HG03025 (cell line): Measurements from ENCODE around the gene ELP6.

Experiments used
- ATAC-seq: cut with Tn5 transposase; IDR thresholded peaks from one replicate; pipeline ENCODE4 v1.9.1; 2021; ENCODE audit warnings: mild to moderate bottlenecking, moderate library complexity; ENCODE audit not compliant: unreplicated experiment, low FRiP score

Gene ELP6, protein sequence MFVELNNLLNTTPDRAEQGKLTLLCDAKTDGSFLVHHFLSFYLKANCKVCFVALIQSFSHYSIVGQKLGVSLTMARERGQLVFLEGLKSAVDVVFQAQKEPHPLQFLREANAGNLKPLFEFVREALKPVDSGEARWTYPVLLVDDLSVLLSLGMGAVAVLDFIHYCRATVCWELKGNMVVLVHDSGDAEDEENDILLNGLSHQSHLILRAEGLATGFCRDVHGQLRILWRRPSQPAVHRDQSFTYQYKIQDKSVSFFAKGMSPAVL

DNA sequence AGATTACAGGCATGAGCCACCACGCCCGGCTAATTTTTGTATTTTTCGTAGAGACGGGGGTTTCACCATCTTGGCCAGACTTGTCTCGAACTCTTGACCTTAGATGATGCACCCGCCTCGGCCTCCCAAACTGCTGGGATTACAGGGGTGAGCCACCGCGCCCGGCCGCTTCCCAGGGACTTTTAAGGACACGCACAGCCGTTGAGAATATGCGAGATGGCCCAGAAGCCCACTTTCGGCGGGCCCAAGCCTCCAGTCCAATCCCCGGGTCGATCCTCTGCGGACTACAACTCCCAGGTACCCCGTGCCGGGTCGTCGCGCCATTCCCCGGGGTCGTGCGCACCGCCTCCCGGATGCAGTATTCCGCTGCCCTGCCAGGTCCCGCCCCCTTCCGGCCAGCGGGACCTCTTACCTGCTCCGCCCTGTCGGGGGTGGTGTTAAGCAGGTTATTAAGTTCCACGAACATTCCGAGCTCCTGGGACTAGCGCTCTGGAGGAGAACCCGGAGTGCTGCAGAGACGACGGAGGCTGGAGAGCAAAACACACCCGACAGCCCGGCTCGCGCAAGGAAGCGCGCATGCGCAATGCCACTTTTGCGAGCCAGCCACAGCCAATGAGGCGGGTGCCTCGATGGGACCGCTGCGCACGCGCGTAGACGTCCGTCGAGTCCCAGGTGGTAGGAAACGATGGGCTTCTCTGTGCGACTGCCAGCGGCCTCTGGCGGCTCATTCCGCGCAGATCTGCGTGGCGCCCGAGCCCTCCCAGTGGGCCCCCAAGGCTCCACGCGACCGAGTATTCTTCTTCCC lies at the start of gene ELP6:
Gene ELP6 (minus strand): TSS at position 588 of the 805 bp plus-strand sequence. CDS start 122 bp downstream, at position 466.
- peak; percentile 88 for ATAC-seq

DNA sequence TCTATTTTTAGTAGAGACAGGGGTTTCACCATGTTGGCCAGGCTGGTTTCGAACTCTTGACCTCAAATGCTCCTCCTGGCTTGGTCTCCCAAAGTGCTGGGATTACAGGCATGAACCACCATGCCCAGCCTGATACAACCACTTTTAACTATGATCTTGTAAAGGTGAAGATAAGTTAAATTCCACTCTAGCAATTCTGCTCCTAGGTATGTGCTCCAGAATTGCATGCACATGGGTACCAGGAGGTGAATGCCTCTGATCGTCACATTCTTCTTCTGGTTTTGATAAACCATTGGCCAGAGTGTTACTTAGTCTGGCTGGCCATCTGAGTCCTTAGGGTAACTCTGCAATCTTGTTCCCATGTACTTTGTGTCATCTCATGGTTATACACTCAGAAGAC lies 42.8 kb upstream of the ELP6 start:
- ATAC-seq: no peak

DNA sequence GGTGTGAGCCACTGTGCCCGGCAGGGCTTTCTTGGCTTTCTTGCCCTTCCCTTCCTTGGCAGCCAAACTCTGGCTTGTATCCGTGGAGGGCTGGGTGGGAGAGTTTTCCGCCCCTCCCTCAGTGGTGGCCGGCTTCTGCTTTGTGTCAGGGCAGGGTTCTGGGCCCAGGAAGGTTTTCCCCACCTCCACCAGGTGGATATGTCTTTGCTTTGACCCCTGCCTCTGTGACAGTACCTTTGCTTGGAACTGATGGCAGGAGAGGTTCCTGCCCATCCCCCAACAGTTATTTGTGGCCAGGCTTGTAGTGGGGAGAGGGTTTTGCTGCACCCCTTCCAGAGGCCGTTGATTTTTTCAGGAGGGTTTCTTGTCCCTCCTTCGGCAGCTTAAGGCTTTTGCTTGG lies 40.8 kb upstream of the ELP6 start:
- no peak for ATAC-seq

DNA sequence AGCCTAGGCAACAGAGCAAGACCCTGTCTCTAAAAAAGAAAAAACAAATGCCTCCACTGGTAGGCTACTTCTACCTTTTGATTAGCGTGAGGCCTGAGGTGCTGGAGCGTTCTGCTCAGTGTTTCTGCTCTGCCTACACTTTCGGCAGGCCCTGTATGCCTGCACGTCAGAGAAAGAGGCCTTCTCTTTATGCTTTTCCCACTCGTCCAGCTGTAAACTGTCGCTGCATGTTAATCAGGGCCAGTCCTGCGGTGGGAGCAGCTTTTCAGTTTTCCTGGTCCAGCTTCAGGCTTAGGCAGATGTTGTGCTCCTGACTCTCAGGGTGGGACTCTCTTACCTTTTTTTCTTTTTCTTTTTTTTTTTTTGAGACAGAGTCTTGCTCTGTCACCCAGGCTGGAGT lies 39.9 kb upstream of the ELP6 start:
- no peak for ATAC-seq

DNA sequence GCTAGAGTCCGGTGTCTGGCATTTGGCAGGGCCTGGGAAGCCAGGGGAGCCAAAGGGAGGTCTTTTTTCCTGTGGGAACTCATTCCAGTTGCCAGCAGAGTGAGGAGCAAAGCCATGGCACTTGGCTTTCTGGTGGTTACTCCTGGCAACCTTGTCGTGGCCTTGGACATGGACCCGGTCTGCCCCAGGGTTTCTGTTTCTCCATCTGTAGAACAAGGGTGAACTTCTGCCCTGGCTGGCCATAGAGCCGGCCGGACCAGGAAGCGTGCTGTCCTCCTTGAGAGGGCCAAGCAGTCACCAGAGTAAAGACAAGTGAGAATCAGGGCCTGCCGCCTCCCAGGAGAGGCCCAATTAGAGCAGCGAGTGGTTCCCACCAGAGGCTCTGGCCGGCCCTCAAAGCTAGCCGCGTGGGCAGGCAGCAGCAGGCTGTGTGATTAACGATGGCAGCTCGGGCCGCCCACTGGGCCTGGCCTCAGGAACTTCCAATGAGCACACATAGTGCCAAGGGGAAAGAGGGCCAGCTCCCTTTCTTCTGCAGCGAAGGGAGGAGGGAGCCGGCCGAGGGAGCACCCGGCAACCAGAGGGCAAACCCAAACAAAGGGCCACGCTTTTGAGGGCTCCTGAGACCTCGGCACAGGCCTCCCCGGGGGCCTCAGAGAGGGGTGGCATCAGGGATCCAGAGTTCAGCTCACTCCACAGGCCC lies 29.1 kb upstream of the ELP6 start:
- ATAC-seq: no peak

DNA sequence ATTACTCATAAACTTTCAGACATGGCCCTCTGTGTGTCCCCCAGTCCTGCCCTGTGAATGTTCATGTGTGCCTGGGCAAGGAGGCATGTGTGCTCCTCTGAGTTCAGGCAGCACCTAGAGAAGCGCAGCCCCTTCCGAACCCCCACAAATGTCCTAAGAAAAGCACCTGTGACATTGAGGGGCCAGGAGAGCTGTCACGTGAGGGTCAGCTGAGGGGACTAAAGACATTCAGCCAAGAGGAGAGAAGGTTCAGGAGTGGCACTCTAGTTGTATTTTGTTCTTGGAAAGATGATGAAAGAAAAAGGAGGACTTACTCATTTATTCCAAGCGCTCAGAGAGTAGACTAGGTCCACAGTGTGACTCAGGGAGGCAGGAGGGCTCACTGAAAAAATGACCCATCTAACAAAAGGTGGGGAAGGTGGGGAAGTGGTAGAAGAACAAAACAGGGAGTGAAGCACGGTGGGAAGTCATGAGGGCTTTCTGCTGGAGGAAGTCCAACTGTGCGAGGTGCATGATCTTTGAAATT lies 28.1 kb upstream of the ELP6 start:
- no peak for ATAC-seq

DNA sequence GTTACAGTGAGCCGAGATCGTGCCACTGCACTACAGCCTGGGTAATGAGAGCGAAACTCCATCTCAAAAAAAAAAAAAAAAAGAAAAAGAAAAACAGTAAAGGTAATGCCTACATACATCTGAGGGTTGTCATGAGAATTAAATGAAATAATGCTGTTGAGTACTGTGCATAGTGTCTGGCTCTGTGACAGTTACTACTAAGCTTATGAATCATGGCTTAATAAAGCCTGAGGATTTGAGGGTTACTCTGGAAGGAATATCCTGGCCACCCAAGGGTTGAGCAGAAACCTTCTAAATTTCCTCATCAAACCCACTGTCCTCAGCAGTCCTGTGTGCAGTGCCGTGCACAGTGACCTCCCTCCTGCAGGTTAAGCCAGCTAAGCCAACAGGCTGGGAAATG lies 26.8 kb upstream of the ELP6 start:
- ATAC-seq: no peak

DNA sequence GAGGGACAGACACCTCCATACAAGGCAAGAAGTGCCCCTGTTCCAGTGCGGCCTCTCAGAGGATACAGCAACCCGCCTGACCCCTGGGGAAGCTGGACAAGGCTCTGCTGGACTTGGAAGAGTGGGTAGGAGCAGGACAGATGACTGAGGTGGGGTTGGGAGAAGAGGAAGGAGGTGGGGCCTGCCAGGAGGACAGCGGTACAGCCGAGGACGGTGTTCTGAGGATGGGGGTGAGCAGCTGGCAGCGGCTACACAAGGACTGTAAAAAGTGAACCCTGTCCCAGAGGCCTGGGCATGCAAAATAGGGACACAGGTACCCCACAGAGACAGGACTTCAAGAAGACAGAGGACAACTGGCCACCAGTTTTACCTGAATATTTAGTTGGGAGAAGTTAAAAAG lies 23.5 kb upstream of the ELP6 start:
- ATAC-seq: no peak

DNA sequence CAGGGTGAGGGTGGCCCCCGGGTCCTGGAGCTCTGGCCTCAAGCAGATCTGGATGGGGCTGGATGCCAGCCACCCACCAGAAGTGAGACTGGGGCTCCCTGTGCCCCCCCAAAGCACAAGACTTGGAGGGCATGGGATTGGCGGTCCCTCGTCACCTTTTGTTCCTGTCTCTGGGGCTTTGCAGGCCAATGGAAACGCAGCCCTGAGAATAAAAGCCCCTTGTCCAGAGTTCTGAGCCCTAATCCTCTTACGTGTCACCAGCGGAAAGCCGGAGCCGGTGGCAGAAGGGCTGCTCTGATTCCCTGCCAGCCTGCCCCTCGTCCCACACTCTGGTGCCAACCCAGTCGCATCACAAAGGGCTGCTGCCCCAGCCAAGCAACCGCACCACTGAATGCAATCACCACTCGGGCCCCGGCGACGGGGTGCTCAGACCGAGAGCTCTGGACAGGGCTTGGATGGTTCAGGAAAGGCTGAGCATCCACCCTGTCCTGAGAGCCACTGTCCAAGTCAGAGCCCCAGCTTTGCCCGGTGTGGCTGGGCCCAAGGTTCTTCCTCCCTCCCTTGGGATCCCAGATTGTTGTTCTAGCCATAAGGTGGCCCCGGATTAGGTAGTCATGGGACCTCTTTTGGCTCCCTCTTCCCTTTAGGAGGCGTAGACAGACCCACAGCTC lies 22.8 kb upstream of the ELP6 start:
- no peak for ATAC-seq

DNA sequence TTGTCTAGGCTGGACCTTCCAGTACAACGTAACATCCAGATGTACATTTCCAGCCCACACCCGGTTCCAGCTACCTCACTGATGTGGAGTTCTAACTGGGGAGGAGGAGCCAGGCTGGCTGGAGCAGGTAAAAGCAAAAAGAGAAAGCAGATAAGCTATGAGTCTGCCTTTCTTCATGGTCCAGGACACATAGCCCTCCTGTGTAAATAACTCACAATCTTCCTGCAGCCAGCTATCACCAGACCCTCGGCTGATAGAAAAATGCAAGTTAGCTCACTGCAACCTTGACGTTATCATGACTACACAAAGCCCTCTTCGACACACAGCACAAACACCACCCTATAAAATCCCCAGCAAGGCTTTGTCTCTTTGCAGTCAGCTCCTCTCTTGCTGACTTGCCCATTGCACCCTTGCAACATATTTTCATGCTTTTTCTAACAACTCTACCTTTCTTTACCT lies 20.5 kb upstream of the ELP6 start:
- ATAC-seq: no peak

DNA sequence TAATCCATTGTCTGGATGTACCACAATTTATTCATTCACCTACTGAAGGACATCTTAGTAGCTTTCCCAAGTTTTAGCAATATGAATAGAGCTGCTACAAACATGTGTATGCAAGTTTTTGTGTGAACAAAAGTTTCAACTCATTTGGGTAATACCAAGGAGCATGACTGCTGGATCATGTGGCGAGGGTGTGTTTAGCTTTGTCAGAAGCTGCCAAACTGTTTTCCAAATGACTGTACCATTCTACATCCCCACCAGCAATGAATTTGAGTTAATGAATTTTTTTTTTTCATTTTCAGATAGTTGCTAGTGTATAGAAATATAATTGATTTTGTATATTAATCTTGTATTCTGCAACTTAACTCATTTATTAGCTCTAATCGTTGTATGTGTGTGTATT lies 20.0 kb upstream of the ELP6 start:
- no peak for ATAC-seq

DNA sequence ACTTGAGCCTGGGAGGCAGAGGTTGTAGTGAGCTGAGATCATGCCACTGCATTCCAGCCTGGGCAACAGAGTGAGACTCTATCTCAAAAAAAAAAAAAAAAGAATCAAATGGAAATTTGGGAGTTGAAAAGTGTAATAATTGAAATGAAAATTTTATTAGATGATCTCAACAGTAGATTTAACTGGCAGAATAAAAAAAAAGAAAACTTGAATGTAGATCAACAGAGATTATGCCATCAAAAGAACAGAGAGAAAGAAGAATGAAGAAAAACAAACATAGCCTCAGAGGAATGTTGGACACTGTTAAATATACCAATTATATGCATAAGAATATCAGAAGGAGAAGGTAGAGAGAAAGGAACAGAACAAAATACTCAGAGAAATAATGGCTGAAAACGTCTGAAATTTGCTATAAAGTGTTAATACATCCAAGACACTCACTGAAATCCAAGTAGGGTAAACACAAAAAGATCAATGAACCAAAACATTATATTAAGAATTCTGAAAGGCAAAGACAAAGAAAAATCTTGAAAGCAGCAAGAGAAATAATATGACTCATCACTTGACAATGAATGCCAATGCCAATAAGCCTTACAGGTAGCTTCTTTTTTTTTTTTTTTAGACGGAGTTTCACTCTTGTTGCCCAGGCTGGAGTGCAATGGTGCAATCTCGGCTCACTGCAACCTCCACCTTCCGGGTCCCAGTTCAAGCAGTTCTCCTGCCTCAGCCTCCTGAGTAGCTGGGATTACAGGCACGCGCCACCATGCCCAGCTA lies 14.6 kb upstream of the ELP6 start:
- ATAC-seq: no peak

DNA sequence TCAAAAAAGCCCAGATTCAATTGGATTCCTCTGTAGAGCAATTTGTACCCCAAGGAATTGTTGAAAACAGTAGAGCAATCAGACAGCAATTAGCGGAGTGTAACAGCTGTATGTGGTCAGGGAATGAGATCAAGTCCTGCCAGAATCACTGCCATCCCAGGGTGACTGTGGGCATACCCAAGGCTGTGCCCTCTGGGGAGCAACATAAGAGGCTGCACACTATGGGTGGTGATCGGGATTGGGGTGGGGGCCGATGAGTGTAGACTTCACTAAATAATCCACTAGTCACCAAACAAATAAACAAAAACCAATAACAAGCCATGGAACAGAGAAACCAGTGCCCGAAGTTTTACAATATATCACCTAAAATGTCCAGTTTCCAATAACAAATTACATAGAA lies 12.1 kb upstream of the ELP6 start:
- no peak for ATAC-seq

DNA sequence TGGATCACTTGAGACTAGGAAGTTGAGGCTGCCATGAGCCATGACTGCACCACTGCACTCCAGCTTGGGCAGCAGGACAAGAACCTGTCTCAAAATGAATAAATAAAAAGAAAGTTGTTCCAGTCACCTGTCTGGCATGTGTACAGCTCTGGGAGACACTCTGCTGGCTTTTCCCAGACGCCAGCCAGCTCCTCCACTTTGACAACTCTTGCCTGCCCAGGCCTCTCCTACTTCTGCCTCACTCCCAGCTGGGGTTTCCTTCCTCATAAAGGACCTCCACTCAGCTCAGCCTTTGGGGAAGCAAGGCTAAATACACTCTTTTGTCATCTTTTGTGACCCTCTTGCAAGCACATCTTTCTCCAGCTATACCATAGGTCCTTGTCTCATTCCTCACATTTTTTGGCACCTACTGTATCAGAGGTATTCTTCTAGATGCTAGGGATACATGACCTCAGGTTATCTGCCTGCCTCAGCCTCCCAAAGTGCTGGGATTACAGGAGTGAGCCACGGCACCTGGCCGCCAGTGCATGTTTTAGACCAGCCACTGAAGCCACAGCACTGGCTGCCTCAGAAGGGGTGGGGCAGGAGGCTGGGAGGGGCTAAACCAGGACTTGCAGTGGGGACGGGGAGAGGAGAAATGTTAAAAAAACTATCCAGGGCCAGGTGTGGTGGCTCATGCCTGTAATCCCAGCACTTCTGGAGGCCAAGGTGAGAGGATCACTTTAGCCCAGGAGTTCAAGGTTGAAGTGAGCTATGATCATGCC lies 10.0 kb upstream of the ELP6 start:
- ATAC-seq: no peak

DNA sequence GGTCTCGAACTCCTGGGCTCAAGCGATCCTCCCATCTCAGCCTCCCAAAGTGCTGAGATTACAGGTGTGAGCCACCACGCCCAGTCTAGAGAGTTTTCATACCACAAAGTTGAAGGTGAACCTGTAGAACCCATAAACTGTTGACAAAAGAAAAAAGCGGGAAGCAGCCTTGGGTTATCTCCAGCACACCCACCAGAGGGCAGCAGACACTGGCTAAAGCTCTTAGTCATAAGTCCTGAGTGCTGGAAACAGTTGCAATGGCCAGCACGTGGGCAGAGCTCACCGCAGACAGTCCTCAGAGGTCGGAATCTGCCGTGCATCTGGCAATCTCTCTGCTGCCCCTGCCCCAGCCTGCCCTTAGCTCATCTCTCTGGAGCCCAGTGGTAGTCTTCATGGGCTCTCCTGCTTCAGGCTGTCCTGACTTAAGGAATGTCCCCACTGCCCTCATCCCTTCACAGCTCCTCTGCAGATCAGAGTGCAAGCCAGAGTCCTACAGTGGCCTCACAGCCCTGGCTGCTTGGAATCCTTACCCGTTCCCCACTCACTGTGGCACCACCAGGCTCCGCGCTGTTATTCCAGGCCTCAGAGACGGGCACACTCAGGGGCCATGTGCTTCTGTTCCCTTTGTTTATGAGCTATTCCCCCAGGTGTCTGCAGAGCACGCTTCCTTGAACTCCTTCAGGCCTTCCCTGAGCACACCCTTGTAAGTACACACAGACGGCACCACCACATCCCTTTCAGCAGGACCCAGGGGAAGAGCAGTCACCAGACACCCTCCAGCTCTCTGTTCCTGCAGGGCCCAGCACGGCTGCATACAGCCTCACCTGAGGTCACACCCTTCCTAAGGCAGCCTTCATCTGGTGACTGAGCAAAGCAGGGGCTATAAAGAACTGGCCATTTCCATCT lies 8.8 kb upstream of the ELP6 start:
- no peak for ATAC-seq

DNA sequence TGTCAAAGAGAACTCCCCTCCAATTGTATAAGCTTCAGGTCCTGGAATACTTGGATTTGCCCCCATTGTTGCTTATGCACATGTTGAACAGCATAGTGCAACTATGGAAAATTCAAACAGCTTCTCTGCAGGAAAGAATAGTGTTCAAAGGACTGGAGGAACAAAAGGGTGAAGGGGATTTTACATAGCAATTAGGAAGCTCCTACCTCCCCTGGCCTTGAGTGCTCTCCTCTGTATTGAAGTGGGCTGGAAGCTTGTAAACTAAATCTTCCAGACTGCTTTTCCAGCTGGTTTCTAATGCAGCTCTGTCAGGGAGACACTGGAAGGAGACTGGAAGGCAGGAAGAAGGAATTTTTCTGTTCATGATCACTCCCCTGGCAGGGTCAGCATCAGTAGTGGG lies 7.2 kb upstream of the ELP6 start:
- no peak for ATAC-seq

DNA sequence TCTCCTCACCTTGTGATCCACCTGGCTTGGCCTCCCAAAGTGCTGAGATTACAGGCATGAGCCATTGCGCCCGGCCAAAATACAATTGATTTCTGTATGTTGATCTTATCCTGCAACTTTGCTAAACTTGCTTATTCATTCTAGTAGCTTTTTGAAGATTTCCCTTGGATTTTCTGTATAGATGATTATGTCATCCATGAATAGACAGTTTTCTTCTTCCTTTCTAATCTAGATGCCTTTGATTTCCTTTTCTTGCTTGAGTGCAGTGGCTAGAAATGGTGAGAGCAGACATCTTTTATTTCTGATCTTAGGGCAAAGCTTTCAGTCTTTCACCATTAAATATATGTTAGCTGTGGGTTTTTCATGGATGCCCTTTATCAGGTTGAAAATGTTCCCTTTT lies 4.4 kb upstream of the ELP6 start:
- ATAC-seq: no peak

DNA sequence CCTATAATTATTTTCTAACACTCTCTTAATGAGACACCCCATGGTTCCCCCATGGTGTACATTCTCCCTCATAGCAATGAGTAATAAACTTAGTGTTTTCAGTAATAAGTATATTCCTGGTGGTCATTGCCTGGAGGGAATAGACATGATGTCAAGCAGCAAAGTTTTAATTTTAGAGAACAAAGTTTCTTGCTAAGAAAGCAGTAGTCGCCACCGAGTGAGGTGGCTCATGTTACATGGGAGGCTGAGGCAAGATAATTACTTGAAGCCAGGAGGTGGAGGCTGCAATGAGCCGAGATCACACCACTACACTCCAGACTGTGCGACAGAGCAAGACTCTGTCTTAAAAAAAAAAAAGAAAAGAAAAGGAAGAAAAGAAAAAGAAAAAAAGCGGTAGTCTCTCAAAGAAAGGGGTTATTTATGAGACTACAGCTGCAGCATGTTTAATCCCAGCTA lies 2.4 kb upstream of the ELP6 start:
- ATAC-seq: no peak
